Measurements from ENCODE around the gene KCNH2.
A peak's percentile ranks its signal among the peaks of the same experiment; 100 is the strongest.

KCNH2 gene

DNA sequence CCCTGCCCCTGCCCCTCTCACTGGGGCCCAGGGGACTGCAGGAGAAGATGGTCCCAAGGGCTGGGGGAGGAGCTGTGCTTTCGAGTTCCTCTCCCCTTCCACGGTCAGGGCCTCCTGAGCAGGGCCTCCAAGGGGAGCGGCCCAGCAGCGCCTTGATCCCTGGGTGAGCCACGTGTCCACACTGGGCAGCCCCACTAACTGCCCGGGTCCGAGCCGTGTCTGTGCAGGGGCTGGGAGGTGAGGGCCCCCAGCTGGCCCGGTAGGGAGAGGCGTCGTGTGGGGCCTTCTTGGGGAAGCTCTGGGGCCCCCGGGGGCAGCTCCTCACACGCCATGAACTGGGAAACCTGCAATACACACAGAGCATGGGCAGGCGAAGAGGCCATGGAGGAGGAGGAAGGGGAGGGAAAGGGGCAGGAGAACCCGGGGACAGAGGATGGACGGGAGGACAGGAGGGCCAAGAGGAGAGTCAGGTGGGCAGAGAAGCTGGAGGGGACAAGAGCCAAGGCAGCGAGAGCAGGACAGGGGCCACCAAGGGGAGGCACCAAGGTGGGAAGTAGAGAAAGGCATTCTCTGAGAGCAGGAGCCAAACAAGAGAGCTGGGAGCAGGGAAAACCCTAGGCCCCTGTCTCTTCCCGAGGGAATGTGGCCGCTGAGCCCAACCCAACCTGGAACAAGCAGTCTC is 32.8 kb downstream of the KCNH2 start:
- no peak for DNase-seq

DNA sequence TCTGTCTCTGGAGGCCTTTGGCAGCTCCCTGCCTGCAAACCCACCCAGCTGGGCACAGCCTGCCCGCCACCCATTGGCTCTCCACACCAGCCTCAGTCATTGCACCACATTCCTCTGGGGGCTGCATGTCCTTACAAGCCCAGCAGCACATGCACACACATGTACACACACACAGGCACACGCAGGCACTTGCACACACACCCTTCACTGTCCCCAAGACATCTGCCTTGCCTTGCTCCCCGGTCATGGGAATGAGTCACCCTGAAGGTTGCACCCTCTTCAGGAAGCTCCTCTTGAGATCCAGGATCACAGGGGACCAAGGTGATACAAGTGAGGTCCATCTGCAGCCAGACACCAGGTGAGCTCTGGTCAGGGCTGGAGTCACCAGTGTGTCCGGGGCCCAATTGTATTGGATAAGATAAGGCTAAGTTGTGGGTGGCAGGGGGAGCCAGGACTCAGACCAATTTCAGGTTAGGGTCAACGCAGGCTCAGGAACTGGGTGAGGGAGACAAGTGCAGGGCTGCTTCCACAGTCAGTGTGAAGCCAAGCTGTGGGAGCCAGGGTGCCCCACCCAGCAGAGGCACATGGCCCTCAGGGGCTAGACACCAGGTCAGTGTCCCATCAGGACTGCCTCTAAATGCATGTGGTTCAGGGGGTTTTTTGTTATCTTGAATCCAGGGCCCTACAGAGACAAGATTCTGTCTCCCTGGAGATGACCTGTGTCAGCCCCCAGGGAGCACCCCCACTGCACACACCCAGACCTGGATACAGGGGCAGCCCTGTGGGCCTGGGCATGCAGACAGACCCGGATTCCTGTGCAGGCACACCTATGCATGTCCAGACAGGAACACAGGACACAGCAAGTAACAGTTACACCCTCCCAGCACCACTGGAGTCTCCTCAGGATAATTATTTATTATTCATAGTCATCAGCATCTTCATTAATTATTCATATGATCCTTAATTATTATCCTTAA is 33.8 kb downstream of the KCNH2 start:
- DNase-seq, result no peak

DNA sequence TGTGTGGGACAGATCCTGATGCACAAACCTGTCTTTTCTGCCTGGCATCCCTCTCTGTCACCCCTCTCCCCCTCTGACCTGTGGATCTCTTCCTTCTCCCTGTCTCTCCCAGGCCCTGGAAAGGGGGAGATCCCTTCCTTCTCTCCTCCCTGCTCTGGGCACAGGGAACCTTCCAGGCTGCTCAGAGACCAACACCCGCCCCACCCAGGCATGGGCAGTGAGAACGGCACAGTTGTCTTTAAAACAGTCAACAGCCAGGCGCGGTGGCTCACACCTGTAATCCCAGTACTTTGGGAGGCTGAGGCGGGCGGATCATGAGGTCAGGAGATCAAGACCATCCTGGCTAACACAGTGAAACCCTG is 34.7 kb downstream of the KCNH2 start:
- DNase-seq, result no peak

DNA sequence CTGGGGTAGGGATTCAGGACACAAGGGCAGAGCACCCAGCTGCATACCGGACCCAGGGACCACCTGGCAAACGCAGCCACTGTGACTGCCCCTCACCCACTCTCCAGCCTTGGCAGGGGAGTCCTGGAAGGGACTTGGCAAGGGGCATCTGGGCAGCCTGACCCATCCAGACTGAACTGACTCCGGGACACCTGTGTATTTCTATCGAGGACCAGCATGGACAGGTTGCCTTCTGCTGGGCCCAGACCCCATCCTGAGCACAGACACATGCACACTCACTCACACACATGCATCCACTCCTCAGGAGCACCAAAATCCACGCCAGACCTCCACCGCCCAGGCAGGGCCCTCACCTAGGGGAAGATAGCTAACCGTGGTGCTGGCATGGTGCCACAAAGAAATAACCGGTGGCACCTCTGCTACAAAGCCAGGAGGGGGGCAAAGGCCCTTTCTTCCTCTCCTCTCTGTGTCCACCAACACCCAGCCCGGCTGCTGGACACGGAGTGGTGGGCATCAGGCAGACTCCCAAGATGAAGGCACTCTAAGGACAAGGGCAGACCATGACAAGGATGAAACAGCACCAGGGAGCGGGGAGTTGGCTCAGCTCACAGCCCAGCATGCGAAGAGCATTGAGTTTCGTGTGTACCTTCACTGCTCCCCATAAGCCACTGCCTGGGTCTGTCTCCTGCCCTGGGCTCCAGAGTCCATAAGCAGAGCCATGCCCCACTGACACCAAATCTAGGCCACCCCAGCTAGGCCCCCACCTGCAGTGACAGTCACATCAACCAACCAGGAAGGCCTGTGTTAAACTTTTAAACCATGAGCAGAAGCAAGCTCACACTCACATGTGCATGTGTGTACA is 35.3 kb downstream of the KCNH2 start:
- DNase-seq, result no peak

DNA sequence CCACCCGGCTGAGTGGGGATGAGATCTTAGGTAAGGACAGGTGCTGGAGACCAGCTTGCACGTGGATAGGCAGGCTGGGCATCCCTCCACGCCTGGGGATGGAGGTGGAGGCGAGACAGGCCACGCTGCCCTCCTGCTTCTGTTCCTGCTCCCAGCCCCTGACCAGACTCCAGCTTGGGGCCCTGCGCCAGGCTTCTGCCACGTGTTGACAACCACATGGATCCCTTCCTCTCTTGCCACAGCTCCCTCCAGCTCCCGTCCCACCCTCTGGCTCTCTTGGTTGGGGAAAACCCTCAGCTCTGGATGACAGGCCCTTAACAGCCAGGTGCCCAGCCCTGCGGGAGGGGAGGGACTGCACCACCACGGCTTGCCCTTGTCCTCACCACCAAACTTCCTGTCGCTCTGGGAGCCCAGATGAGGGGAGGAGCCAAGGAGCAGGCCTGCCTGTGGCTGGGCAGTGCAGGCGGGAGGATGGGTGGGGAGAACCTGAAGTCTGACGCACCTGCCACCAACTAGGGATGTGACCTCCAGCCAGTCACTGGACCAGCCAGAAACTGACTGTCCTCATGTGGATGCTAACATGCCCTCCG is 36.0 kb downstream of the KCNH2 start:
- DNase-seq, result peak; percentile 72

DNA sequence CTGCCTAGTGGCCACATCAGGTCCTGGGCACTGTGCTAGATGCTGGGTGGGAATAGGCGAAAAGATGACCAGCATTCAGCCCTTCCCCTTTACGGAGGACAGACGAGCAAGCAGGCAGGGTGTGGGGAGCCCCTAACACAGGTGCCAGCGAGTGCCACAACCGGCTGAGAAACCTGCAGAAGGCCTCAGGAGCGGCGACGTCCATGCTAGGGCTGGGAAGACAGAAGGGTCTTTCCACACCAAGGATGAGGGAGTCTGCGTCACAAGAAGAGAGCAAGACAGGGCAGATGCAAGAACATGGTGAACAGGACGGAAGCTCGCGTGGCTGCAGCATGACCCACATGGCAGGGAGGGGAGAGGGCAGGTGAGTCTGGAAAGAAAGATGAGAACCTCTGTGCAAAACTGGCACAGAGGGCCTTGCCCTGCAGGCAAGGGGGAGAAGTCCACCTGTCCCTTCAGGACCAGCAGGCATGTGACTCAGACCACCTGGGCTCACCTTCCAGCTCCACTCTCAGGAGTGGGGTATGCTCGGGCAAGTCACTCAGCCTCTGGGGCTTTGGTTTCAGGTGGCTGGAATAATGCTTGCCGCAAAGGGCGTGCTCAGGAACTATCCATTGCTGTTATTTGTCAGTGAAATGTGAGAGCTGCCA is 36.6 kb downstream of the KCNH2 start:
- no peak for DNase-seq

DNA sequence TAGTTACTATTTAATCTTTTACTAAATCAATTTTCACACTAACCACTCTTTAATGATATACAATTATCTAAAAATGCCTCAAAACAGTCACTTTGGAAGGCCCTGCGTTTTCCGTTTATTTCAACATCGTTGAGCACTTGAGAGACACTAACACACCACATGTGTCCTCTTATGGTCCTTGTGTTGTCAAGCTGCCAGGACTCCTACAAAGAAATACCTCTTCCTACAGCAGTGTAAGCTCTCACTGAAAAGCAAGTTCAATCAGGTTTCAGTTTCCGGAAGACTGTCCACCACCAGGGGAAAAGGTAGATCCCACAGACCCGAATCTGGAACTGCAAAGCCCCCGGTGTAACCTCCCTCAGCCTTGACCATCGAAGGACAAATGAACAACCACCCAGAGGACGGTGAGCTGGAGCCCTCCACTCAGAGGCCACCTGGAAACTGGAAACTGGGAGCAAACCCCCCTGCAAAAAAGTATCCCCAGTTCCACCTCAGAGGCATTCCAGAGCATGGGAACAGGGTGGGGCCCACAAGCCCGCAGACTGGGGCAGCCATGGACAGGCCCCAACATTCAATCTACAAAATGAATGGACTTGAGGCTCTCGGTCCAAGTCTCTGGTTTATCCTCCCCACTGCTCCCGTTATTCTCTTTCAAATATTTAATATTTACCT is 37.6 kb downstream of the KCNH2 start:
- no peak for DNase-seq

DNA sequence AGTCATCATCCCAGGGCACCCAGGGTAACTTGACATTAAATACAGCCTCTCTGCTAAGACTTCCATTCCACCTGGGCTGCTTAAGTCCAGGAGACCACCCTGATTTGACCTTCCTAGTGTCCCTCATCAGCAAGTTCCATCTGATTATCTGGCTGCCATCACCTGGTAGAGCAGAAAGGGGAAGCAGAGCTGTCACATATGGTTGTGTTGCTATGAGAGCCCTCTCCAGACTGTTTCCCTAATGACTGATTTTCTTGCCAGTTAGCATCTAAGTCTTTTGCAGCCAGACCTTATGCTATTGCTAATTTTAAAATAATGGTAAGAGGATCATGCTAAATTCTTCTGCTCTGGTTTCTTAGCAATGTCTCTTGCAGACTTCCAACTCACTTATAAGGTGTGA is 38.7 kb downstream of the KCNH2 start:
- DNase-seq, result no peak

DNA sequence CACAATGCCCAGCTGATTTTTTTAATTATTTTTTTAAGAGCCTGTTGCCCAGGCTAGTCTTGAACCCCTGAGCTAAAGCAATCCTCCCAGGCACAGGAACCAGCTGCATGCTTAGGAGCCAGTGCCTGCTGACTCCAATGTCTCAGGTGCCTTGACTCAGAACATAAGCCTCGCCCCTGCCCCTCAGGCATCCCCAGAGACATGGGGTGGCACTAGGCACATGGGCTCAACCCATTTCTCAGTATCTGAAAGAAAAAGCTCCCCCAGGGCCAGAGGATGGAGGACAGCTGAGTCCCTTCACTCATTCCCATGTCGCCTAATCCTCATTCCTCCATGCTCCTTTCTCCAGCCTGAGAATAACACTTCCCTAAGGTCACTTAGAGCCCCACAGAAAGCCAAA is 39.1 kb downstream of the KCNH2 start:
- no peak for DNase-seq

DNA sequence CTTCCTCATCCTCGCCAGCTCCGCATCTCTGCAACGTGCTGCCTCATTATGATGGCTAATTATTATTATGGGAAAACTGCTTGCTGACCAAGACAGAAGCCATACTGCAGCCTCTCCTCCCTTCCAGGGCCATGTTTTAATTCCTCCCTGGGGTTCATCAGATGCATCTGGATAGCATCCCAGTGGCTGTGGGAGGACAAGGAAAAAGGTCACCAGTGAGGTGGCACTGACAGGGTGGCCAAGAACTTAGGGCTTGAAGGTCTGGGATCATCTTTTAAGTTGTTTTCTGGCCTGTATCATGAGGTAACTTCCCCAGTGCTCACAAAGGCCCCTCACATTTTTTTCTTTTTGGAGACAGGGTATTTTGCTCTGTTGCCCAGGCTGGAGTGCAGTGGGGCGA is 39.6 kb downstream of the KCNH2 start:
- no peak for DNase-seq

DNA sequence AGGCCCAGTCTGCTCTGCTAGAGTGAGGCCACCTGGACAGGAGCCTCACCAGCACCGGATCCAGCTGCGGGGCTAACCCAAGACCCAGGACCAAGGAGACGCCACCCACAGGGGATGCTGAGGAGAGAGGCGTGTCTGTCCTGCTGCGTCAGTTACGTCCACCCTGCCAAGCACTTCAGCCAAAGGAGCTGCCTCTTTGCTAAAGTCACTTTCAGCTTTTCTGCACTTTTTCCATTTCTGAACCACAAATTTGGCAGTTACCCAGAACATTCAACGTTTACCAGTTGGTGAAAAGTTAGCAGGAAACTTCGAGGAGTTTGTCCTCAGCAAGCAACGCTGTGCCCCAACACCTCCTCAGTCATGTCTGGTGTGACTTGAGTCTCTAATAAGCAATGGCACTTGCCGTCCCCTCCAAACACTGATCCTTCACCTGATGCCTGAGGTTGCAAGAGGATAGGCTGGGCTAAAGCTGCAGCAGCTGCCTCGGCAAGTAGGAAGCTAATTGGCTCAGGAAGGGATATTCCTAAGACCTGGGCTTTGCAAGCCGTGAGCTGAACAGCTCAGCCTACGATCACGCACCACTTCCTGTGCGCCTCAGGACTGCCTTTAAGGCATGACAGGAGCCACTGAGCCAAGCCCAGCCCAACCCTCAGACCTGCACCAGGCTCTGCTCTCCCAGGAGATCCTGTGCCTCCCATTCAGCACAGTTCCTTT is 40.1 kb downstream of the KCNH2 start:
- DNase-seq, result peak; percentile 53

DNA sequence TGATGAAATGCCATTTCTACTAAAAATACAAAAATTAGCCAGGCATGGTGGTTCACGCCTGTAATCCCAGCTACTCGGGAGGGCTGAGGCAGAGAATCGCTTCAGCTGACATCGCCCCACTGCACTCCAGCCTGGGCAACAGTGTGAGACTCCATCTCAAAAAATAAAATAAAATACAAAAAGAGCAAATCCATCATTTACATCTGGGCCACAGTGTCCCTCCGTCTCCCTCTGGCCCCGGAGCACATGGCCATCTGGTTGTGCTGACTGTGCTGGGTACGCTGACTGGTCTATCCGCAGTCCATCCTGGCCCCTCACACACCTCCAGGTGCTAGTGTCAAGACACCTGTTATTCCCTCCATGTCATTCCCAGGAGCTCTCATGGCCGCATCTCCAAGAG is 42.1 kb downstream of the KCNH2 start:
- DNase-seq, result no peak

DNA sequence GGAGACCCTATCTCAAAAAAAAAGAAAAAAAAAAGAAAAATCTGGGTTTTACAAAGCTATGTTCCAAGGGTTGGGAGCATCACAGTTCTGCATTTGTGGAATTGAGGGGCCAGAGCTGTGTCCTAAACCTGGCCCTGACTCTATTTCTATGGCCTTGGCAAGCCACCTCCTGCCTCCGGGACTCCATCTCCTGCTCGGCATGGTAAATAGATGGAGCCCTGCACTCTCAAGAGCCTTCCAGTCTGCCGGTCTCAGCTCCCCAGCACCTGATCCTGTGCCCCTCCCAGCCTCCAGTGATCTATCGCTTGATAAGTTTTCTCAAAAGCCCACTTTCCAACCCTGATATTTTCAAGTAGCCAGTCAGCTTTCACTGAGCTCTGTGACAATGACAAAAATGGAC is 43.0 kb downstream of the KCNH2 start:
- DNase-seq, result no peak

DNA sequence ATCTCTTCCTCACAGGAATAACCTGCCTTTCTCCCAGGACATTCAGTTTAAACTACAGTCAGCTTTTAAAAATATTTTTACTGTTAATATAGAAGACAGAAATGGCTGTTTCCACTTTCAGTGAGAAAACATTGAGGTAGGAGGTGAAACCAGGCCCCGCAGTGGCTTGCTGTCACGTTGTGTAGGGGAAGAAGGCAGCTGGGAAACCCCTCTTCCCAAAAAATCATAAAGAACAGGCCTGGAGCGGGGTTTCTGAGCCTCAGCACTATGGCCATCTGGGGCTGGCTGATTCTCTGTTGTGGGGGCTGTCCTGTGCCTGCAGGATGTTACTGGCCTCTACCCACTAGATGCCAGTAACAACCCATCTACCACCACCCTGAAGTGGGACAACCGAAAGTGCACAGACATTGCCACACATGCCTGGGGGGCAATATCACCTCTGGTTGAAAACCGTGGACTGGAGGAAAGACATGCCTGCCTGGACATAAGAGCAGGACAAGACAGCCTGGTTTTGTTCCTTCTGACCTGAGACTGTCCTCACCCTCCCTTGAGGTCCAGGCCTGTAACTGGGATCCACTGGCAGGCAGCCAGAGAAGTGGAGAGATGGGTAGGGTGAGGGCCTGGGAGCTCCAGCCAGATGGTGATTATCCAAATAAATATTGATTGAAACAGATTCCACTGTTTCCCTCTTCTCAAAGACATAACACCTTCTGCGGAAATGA is 43.9 kb downstream of the KCNH2 start:
- no peak for DNase-seq

DNA sequence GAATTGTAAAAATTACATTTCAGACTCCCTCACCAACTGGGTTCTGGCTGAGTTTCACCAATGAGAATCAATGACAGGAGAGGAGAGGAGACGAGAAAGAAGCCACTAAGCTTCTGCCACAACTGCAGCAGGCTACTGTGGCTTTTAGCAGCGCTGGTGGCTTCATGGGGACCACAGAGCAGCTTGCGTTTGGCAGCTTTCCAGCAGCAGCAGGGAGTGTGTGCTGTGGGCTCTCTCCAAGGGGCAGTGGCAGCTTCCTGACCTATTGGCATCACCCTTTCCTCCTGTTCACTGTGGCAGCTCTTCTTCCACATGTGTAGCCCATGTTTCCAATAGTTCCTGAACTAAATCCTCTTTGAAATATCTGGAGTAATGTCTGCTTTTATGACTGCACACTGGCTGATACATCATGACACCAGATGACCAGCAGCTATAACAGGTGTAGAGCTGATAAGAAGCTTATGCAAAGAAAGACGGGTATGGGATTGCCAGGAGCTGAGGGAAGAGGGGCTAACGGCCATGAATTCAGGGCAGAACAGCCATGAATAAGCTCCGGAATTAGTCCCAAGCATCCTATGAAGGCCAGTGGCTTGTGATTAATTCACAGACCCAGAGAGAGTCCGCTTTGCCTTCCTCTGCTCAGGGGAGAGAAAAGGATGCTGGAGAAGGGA is 46.8 kb downstream of the KCNH2 start:
- peak; percentile 44 for DNase-seq

DNA sequence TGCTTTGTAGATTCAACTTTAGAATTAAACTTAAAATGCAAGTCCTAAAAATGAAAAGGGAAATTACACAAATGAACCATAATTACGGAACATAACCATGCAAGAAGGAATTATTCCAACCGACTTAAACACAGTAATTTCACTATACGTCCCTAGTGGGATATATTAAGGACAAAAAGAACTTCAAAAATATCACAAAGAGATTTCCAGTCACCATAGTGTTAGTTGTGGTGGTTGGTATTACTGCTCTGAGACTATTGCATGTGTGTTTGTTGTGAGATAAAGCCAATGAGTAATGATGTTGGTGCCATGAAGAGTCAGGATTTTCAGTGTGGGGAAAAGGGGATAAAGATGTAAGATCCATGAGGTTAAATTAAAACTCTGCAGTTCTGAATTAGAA is 49.6 kb downstream of the KCNH2 start:
- no peak for DNase-seq

DNA sequence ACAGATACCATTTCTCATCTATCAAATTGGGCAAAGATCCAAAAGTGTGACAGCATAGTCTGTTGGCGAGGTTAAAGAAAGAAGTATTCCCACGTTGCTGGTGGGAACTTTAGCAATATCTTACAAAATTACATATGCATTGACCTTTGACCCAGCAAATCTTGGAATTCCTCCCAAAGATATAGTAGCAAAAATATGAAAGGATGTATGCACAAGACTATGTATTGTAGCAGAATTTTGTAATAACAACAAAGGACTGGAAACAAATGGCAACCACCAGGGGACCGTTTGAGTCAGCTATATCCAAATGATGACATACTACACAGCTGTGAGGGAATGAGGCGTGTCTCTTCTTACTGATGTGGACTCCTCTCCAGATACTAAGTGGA is 50.2 kb downstream of the KCNH2 start:
- DNase-seq, result no peak

DNA sequence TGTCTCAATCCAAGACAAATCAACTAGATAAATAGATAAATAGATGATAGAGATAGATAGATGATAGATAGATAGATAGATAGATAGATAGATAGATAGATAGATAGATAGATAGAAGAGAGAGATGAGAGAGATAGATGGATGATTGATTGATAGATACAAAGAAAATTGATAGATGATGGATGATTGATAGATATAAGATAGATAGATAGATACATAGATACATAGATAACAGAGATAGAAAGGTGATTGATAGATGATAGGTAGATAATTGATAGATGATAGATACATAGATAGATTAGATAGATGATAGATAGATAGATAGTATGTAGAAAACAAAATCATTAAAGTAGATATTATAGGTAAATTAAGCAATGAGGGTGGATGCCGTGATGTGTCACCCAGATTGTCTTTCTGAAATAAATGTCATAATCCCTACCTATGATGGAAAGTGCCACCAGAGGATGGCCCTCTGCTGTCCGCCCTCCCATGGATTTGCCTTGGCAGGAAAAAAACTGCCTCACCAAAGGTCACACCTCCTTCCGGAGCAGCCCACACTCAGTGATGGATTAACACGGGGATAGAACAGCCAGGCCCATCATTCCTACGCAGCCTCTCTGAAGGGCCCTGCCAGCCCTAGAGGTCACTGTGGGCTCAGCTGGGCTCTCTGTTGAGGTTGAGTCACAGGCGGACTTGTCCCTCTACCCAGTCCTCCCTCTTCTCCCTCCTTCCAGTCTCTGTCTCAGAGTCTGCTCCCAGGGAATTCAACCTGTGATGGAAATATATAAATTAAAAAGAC is 50.8 kb downstream of the KCNH2 start:
- no peak for DNase-seq

DNA sequence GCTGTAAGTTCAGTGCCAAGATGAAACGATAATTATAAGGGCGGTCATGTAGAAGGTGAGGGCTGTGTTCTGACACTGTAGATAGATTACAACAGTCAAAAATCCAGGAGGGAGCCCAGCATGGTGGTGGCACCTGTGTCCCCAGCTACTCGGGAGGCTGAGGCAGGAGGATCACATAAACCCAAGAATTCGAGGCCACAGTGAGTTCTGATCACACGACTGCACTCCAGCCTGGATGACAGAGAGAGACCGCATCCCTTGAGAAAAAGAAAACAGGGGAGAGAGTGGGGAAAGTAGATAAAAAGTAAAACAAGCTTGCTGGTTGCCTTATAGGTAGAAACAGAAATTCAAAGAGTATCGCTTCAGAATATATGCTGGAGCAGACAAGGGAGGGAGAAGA is 52.1 kb downstream of the KCNH2 start:
- no peak for DNase-seq
